Skin epidermis (tissue), 12 donors: ENCODE data around the gene CCR6.

Source experiments
- H3K27ac ChIP-seq, 21 experiments: fragments of 200-600 bp; sonication (generic) in 11 of 21; one replicate each; pipeline ENCODE4 v1.5.0; 2020; ENCODE audit warnings: mild to moderate bottlenecking in 3 of 21, inconsistent platforms in 2 of 21, moderate library complexity in 2 of 21
- H3K4me3 ChIP-seq, 7 experiments: fragments of 200-600 bp; sonication (generic) in 2 of 7; one replicate each; pipeline ENCODE4 v1.5.0; 2020; ENCODE audit warnings: inconsistent platforms in 2 of 7, mild to moderate bottlenecking in 2 of 7, moderate library complexity in 1 of 7

CCR6 gene

DNA sequence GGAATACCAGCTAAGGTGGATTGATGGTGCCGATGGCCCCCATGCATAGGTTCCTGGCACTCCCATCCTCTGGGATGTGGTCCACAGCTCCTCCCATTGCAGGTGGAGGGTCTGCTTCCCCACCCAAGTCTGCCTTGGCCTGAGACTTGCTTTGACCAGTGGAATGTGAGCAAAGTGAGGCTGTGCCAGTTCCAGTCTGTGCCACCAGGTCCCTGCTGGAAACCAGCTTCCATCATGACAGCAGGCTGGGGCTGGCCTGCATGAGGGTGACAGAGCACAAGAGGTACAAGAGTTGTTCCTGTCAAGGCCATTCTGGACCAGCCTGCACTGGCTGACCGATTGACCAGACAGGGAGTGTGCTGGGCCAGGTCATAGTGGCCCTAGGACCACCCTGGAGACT, 27.0 kb upstream of the CCR6 start:
- Histone ChIP-seq H3K4me3 (no peak overlapping the region), H3K27ac (peak overlapping the region in 5 of 21 experiments; percentile 0 to 84 (median 80))

- H3K27ac ChIP-seq: no peak overlapping the region
These were observed 25.9 kb upstream of the CCR6 start for GRCh38 chr6:167096991-167097390.

GRCh38 chr6:167097770-167098169, 25.1 kb upstream of the CCR6 start:
- no peak overlapping the region for H3K27ac ChIP-seq

More at GRCh38 chr6:167096991-167097390, 25.9 kb upstream of the CCR6 start:
- no peak overlapping the region for H3K4me3 ChIP-seq

DNA sequence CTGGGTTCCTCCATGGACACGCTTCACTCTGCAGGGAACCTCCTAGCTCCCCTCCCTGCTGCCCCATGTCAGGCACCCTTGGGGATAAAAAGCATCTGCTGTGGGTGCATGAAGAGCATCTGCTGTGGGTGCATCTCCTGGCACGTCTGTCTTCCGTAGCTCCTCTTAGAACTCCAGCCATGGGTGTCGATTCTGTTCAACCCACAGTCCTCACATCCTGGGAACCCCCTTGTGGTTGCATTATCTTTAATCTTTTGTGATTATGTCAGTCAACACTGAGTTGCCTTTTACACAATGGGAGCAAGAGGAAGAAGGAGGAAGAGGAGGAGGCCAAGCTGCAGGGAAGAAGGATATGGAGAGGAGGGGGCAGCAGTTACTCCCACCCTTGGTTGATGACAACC, 24.1 kb upstream of the CCR6 start:
- H3K27ac ChIP-seq: no peak overlapping the region
- H3K4me3 ChIP-seq: no peak overlapping the region

More at GRCh38 chr6:167097770-167098169, 25.1 kb upstream of the CCR6 start:
- H3K4me3 ChIP-seq: no peak overlapping the region

DNA sequence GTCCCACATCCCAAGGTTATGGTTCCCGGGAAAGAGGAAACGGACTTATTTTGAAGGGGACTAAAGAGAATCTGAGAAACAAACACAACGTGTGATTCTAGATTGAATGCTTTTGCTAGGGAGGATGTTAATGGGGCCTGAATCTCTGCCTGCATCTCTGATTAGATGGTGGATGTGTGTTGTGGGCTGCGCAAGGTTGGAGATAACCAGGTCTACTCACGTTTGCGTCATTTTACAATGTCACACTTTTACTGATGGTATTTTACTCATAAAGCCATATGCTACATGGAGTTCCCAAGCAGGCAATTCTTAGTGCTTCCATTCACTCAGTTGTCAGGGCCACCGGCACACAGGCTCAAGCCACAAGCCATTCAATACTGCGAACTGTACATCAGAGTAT, 23.2 kb upstream of the CCR6 start:
- H3K4me3 ChIP-seq: no peak overlapping the region

GRCh38 chr6:167100241-167100674, 22.6 kb upstream of the CCR6 start:
- Histone ChIP-seq H3K4me3 (no peak overlapping the region), H3K27ac (no peak overlapping the region)

More for the DNA sequence above, 23.2 kb upstream of the CCR6 start:
- H3K27ac ChIP-seq: no peak overlapping the region

DNA sequence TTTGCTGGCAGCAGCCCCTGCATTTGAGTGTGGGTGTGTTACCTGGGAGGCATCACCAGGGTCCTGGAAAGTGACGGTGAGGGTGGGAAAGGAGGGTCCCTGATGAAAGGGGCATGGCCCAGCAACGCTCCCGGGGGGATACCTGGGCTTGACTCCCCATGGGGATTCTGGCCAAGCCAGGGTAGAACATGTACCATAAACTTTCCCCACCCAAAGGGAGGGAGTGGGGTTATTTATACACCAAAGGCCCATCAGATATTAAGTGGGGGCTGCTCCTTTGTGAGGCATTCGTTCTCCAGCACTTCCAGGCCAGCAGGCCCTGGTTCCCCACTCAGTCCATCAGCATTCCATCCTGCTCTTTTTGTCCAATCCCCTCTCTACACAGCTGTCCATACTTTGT, 20.6 kb upstream of the CCR6 start:
- H3K27ac ChIP-seq: no peak overlapping the region
- H3K4me3 ChIP-seq: no peak overlapping the region

GRCh38 chr6:167103041-167103891, 19.6 kb upstream of the CCR6 start:
- peak overlapping the region in 2 of 21 experiments; percentile 22 to 42 for H3K27ac ChIP-seq
- no peak overlapping the region for H3K4me3 ChIP-seq

DNA sequence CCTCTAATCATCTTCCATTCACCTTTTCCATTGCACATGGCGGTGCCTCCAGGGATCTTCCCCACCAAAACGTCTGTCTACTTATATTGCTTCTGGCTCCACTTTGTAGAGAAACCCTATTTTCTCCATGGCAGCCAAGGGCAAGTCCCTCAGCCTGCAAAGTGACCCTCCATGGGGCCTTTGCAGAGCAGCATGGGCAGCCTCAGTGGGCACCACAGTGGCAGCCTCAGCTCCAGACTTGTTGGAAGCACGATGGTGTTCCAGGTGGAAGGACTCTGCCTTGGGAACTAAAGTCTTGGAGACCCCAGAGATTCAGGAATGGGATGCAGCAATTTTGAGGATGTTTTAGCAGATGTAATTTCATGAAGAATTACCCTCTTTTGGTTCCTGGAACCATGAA, 18.5 kb upstream of the CCR6 start:
- Histone ChIP-seq H3K27ac (no peak overlapping the region), H3K4me3 (no peak overlapping the region)

- H3K4me3 ChIP-seq: no peak overlapping the region
- H3K27ac ChIP-seq: no peak overlapping the region
These were observed 17.8 kb upstream of the CCR6 start for GRCh38 chr6:167105060-167105459.

DNA sequence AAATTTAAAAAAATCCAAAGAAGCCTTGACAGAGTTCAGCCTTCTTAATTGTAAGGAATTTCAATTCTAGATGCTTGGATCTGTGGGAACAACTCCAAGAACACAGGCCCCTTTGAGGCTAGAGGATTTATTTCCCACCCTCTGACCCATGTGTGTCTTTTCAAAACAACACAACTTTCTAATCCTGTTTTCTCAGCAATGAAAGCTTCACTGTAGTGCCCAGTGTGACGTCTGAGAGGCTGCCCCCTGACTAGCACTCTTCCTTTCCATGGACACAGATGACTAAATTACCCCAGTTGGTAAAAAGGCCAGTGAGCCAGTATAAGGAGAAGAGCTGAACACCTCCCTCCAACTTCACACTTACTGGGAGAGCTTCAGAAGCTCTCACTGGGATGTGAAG, 16.5 kb upstream of the CCR6 start:
- Histone ChIP-seq H3K27ac (no peak overlapping the region), H3K4me3 (no peak overlapping the region)

GRCh38 chr6:167107787-167108186, 15.1 kb upstream of the CCR6 start:
- Histone ChIP-seq H3K4me3 (no peak overlapping the region), H3K27ac (no peak overlapping the region)

DNA sequence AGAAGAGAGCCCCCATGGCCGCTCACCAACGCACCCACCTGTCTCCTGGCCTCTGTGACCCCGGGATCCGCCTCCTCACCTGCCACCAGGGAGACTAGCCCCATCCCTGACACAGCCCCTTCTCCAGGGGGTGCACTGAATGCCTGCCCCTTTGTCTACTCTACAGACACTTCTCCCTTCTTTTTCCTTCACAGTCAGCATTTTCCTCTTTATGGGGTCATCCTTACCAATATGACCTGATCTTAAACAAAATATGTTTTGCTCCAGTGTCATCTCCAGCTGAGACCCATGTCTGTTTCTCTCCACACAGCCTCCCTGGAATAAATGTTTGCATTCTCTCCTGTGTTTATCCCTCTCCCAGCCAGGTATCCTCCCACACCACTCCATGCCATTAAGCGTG, 14.6 kb upstream of the CCR6 start:
- no peak overlapping the region for H3K27ac ChIP-seq
- H3K4me3 ChIP-seq: no peak overlapping the region

DNA sequence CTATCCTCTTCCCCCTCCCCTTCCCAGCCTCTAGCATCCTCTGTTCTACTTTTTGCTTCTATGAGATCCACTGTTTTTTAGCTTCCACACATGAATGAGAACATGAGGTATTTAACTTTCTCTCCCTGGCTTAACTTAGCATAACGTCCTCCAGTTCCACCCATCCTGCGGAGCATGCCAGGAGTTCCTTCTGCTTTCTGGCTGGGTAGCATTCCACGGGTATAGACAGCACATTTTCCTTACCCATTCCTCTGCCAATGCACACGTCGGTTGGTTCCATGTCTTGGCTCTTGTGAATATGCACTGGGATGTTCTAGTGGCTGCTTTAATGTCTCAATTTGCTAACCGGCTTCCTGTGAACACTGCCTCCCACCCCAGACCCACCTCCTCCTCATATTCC, 13.2 kb upstream of the CCR6 start:
- Histone ChIP-seq H3K27ac (no peak overlapping the region), H3K4me3 (no peak overlapping the region)

GRCh38 chr6:167111597-167111996, 11.3 kb upstream of the CCR6 start:
- Histone ChIP-seq H3K27ac (peak overlapping the region in 4 of 21 experiments; percentile 19 to 84 (median 74)), H3K4me3 (peak overlapping the region in 2 of 7 experiments; percentile 1 to 28)

- peak overlapping the region in 4 of 7 experiments; percentile 5 to 28 (median 9) for H3K4me3 ChIP-seq
- peak overlapping the region in 9 of 21 experiments; percentile 11 to 84 (median 47) for H3K27ac ChIP-seq
These were observed 10.5 kb upstream of the CCR6 start for GRCh38 chr6:167112421-167112820.

DNA sequence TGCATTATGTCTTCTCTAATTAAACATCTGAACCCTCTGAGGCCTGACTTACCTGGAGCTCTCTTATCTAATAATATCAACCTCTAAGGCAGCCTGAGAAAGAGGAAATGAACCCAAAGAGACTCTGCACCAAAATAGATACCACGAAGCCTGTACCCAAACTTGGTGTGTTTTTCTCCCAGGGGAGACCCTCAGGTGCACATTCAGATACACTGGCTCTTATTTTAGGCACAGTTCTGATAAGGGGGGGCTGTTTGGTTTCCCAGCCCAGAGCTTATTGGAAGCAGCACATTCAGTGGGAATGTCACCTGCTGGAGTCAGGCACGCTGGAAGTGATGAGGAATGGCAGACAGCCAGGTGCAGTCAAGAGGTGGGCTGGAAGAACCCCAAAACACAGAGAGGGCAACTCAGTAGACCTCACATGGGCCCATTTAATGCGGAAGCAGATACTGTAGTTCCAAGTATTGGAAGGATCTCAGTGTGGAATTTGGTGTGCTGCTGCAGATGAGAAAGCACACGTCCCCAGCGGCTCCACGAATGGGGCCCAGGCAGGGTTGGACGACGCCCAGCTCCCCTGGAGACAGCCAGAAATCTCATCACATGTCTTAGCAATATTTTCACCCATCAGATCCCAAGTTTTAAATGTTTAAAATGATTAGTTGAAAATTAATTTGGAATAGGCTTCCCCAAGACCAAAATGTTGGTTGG, 9.7 kb upstream of the CCR6 start:
- Histone ChIP-seq H3K4me3 (peak overlapping the region in 3 of 7 experiments; percentile 5 to 28 (median 9)), H3K27ac (peak overlapping the region in 7 of 21 experiments; percentile 12 to 84 (median 39))

GRCh38 chr6:167113935-167114910, 8.7 kb upstream of the CCR6 start:
- no peak overlapping the region for H3K4me3 ChIP-seq
- peak overlapping the region in 7 of 21 experiments; percentile 12 to 84 (median 63) for H3K27ac ChIP-seq

DNA sequence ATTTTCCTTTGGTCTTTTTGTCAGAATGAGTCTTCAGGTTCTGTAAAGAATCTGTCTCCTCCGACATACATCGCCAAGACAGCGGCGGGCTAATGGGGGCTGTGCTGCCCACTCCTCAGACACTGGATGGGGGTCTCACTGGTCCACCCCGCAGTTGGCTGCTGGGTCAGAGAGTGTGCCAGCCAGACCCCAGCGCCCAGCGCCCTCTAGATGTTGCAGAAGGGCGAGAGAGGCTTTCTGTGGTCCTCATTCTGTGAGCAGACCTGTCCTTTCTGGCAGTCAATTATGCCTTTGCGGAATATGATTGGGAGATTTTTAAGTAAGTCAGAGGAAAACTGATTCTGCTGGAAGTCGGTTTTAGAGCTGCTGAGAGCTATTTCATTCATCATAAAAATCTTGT, 7.8 kb upstream of the CCR6 start:
- Histone ChIP-seq H3K4me3 (no peak overlapping the region), H3K27ac (peak overlapping the region in 4 of 21 experiments; percentile 32 to 72 (median 50))
